Fibroblast of skin of left biceps (primary cell): ENCODE results near the gene PARVG.
"Not testable (repeated sequence)": the region's sequence is repeated elsewhere in the genome, so short reads cannot be mapped to it uniquely, and the experiment has no call there.

Experiments used
- DNase-seq, 2 experiments: peaks; one replicate each; pipeline ENCODE4 v3.0.0-alpha.2; 2013; ENCODE audit warnings: low read depth in 2 of 2

PARVG gene

GRCh38 chr22:44211946-44212930 lies 31.5 kb downstream of the PARVG start:
- peak in 1 of 2 experiments; percentile 5 for DNase-seq

- DNase-seq: no peak
Observed at GRCh38 chr22:44212936-44213335, 32.2 kb downstream of the PARVG start.

DNA sequence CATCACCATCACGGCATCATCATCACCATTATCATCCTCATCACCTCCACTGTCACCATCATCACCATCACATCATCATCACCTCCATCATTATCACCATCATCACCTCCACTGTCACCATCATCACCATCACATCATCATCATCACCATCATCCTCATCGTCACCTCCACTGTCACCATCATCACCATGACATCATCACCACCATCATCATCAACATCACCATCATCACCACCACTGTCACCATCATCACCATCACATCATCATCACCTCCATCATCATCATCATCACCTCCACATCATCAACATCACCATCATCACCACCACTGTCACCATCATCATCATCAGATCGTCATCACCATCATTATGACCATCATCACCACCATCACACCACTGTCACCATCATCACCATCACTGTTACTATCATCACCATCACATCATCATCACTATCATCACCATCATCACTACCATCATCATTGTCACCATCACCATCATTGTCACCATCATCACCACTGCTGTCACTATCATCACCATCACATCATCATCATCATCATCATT lies 32.8 kb downstream of the PARVG start:
- DNase-seq: no peak

DNA sequence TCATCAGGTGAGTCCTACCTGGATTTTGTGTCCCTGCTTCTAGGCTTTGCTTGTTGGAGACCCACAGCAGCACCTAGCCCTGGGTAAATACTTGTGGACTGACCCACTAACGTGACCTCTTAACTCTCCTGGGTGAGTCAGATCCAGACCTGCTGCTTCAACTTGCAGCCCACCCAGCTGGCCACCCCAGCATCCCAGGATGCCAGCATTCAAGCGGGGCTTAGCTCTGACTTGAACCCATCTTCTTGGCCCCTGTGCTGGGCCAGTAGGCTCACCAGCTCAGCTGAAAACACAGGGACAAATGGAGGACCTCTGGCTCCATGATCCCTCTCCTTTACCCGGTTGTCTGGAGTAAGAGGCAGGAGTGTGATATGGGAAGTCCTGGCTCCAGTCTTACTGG lies 33.5 kb downstream of the PARVG start:
- no peak for DNase-seq

DNA sequence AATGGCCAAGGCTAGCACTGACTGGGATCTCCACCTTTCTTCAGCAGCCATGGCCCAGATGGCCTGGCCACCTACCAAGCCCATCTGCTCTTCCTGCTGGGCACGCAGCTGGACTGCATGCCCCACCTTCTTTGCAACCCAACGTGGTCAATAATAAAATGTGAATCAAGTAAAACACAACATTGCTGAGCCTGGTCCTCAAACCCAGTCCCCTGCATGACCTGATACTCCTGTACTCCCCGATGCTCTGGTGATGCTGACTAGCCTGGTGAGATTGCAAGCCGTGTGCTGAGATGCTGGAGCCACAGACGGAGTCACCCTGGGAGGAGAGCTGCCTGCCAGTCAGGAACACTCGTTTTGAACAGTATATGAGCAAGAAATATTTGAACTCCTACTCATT lies 34.0 kb downstream of the PARVG start:
- no peak for DNase-seq

DNA sequence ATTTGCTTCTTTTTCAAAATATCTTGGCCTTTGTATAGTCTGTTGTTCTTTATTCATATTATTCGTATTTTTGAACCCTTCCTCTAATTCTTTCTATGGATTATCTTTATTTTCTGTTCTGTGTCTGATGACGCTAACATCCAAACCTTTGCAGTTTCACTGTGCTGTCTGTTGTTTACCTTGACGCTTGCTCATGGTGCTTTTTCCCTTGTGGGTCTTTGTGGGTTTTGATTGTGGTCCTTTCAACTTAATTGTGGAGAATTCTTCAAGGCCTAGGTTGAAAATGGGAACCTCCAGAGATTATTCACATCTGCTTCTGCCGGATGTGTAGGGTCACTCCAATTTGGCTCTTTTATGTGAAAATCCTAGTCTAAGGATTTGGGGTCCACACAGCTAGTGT lies 34.6 kb downstream of the PARVG start:
- DNase-seq: no peak

- no peak for DNase-seq
Observed at GRCh38 chr22:44217346-44217745, 36.6 kb downstream of the PARVG start.

- no peak for DNase-seq
Observed at GRCh38 chr22:44218071-44218470, 37.3 kb downstream of the PARVG start.

GRCh38 chr22:44219101-44219870 lies 38.6 kb downstream of the PARVG start:
- no peak for DNase-seq

DNA sequence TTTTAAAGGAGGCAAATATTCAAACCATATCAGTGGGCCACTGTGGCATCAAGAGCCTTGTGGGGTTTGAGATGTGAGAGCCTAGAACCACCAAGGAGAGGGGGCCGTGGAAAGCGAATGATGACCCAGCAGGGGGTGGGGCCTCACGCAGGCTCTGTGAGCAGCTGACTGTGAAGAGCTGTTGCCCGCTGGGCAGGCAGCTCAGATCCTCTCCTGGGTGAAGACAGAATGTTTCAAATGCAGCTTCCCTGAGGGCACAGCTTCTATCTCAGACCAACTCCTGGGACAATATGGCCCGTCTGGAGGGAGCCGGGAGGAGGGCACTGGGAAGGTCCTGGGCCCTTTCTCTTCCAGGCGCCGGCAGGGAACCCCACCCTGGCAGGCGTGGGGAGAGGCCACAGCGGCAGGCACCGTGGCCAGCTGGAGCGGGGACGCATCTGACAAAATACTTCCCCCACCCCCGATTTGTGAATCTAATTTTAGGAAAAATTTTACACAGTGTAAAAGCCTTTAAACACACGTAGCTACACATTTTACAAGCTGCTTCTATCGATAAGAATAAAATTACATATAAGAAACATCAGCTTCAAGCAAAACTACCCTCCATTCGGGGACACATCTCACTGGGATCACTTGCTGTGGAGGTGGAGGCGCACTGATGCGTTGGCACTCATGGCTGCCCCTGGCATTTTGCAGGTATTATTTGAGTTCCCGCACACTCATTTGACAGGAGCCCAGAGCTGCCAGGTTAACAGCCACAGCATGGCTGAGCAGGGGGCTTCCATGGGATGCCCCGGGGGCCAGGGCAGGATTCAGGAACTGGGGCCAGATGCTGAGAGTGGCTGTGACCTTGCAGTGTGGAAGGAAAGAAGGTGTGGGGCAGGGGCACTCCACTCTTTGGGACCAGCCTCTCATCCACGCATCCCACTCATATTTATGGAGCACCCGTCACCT lies 40.3 kb downstream of the PARVG start:
- no peak for DNase-seq

- DNase-seq: no peak
Observed at GRCh38 chr22:44221710-44222475, 41.2 kb downstream of the PARVG start.

DNA sequence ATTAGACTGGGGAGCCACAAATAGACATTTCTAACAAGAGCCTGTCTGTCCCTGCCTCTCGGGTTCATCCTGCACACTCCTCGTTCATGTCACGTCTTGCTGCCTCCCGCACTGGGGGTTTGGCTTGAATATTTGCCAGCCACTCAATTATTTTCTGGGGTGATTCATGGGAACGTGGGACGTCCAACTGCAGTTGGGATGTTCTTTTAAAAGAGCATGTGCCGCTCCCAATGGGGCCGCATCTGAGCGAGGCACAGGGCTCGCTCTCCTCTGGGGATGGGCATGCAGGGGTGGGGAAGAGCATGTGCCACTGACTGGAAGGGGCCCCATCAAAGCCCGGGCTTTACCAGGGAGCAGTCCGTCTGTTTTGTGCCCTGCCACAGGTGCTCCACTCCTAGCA lies 43.4 kb downstream of the PARVG start:
- DNase-seq: no peak

DNA sequence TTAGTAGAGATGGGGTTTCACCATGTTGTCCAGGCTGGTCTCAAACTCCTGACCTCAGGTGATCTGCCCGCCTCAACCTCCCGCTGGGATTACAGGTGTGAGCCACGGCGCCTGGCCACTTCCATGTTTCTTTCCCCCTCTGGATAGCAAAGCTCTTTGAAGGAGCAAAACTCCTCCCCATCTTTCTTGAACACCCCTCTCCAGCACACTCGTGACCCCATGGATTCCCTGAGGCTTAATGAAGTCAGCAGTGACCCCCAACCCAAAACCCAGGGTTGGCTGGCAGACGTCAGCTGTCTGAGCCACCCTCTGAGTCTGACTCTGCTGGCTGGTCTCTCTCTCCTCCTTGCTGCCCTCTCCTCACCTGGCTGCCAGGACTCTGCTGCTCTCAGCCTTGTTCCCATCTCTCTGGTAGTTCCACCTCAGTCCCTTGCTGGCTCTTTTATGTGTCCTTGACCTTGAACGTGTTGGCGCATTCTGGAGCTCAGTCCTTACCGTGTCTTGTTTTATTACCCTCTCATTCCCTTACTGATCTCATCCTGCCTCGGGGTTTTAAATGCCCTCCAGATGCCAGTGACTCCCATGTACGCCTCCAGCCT lies 44.5 kb downstream of the PARVG start:
- DNase-seq: no peak

DNA sequence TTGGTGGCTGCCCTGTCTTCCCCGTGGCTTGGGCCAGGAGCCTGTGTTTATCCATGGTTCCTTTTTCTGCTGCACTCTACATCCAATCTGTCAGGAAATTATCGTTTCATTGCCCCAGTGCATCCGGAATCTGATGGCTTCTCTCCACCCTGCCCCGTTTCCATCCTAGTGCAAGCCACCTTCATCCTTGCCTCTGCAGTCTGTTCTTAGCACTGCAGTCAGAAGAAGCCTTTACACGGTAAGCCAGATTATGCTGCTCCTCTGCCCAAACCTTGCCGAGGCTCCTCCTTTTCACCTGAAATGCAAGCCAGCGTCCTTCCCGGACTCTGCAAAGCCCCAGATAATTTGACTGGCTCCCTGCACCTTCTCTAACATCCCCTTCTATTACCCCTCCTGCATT lies 45.1 kb downstream of the PARVG start:
- no peak for DNase-seq

DNA sequence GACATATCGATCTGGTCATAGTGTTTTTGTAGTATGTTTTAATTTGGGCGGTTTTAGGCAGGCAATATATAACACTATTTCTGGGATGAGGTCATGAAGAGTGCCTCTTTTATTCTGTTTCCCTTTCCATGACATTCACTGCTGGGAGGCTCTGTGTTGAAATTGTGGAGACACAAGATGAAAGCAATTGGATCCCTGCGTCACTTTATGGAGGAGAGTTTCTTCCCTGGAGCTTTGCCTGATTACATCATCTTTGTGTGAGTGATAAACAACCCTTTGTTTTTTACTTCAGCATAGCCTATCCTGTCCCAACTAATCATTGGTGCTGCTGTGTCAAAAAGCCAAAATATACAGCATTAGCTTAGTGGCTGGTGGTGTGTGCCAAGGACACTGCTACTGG lies 48.6 kb downstream of the PARVG start:
- DNase-seq: no peak

DNA sequence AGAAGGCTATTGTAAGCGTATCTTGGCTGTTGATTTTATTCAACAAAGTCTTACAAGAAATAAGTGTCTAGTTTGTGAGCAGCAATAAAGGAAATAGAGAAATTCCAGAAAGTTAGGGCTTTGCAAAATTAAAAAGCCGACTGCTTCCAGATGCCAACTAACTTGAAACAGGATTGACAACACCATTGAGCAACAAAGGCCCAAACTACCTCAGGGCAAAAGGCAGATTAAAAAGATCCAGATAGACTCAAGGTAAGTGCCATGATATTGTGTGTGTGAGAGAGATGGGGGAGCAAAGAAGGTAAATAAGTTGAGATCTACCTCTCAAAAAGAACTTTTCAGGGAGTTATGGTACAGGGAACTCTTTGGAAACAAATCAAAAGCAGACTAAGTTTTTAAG lies 49.1 kb downstream of the PARVG start:
- no peak for DNase-seq

- DNase-seq: no peak
Observed at GRCh38 chr22:44231233-44231632, 50.5 kb downstream of the PARVG start.

DNA sequence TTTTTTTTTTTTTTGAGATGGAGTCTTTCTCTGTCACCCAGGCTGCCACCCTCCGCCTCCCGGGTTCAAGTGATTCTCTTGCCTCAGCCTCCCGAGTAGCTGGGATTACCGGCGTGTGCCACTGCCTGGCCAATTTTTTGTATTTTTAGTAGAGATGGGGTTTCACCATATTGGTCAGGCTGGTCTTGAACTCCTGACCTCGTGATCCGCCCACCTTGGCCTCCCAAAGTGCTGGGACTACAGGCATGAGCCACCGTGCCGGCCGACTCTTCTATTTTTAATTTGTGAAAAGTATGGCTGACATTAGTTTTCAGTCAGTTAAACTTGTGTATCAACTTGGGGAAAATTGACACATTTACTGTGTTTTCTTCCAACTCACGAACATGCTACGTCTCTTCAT lies 53.6 kb downstream of the PARVG start:
- DNase-seq: not testable (repeated sequence)

DNA sequence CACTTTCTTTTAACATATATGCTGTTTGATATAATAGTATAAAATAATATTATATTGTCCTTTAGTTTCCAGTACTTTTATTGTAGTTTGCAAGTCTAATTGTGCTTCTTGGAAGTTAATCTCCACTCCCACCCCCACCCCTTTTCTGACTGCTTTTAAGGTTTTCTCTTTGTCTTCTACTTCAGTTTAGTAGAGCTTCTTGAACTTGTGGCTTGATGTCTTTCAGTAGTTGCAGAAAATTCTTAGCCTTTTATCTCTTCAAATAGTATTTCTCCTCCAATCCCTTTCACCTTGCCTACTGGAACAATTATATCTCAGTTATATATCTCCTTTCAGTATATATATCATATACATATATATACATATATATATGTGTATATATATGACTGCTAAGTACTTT lies 56.6 kb downstream of the PARVG start:
- DNase-seq: no peak

GRCh38 chr22:44241121-44241520 lies 60.4 kb downstream of the PARVG start:
- not testable (repeated sequence) for DNase-seq
